Smooth muscle cell (in vitro differentiated cells): ENCODE results near the gene DSCAM. TPM values are rescaled to one million over a fixed set of nuclear protein-coding genes. Genes with fewer than 3 reads are reported as not detected.

ENCODE experiments used
- DNase-seq: peaks from one replicate; lab custom pipeline; 2025; ENCODE audit not compliant: unreplicated experiment; lab: John Stamatoyannopoulos, UW
- H2AFZ ChIP-seq: fragments of 200-600 bp; sonication (generic); 2 replicates; pipeline ENCODE4 v1.6.0; 2016; ENCODE audit warnings: antibody characterized with exemption, low read depth, mild to moderate bottlenecking
- H3F3A ChIP-seq: fragments of 200-600 bp; sonication (generic); 2 replicates; pipeline ENCODE4 v1.6.0; 2017; ENCODE audit warnings: antibody characterized with exemption, low read depth
- H3K27ac ChIP-seq: fragments of 200-600 bp; sonication (generic); 2 replicates; pipeline ENCODE4 v1.5.1; 2016; ENCODE audit warnings: low read depth, mild to moderate bottlenecking
- H3K27me3 ChIP-seq: fragments of 200-600 bp; sonication (generic); 2 replicates; pipeline ENCODE4 v1.6.1; 2016; ENCODE audit warnings: low read depth, mild to moderate bottlenecking
- H3K36me3 ChIP-seq: fragments of 200-600 bp; sonication (generic); 2 replicates; pipeline ENCODE4 v1.5.1; 2016; ENCODE audit warnings: low read depth
- H3K4me1 ChIP-seq: fragments of 200-600 bp; sonication (generic); 2 replicates; pipeline ENCODE4 v1.5.1; 2016; ENCODE audit warnings: low read depth
- H3K4me2 ChIP-seq: fragments of 200-600 bp; sonication (generic); 2 replicates; pipeline ENCODE4 v1.6.0; 2016; ENCODE audit warnings: mild to moderate bottlenecking
- H3K4me3 ChIP-seq: fragments of 200-600 bp; sonication (generic); 2 replicates; pipeline ENCODE4 v1.5.1; 2016; ENCODE audit warnings: mild to moderate bottlenecking
- H3K79me2 ChIP-seq: fragments of 200-600 bp; sonication (generic); 2 replicates; pipeline ENCODE4 v1.6.0; 2016; ENCODE audit warnings: low read depth, mild to moderate bottlenecking
- H3K9ac ChIP-seq: fragments of 200-600 bp; sonication (generic); 2 replicates; pipeline ENCODE4 v1.6.0; 2016; ENCODE audit warnings: low read depth
- H3K9me3 ChIP-seq: fragments of 200-600 bp; sonication (generic); replicated peaks from 2 replicates; pipeline ENCODE4 v1.5.1; 2016; ENCODE audit warnings: low read depth
- H4K20me1 ChIP-seq: fragments of 200-600 bp; sonication (generic); 2 replicates; pipeline ENCODE4 v1.6.0; 2016; ENCODE audit warnings: low read depth
- CTCF ChIP-seq: fragments of 200-600 bp; sonication (generic); IDR thresholded peaks from 2 replicates; pipeline ENCODE4 v1.5.1; 2017; ENCODE audit warnings: borderline replicate concordance, mild to moderate bottlenecking, antibody characterized with exemption; ENCODE audit not compliant: insufficient read depth, poor library complexity, severe bottlenecking
- WGBS: methylation state at CpG from one replicate; pipeline ENCODE4 v1.1.7; 2016; ENCODE audit warnings: low lambda C conversion rate; 5-methylcytosine and 5-hydroxymethylcytosine counted together
- polyA plus RNA-seq: library from polyadenylated mRNA; unstranded; fragments of >200 nt; fragmentation: Nextera tagmentation; extraction: Ambion mirVana; gene quantifications from 2 replicates; pipeline ENCODE4 v1.2.1, GENCODE V29; 2016
- total RNA-seq: library from RNA; depleted of rRNA; stranded (reverse); fragments of >200 nt; gene quantifications from 2 replicates; pipeline ENCODE4 v1.2.3, GENCODE V29; 2014

DSCAM gene
- total and polyA plus RNA-seq, 2 experiments from 2014 or later = not detected

- no peaks in the 10 kb centered on the region for H3K79me2 ChIP-seq
- no peaks in the 10 kb centered on the region for H3K36me3 ChIP-seq
- no peak for TF ChIP-seq CTCF
- no peaks in the 10 kb centered on the region for H3K27me3 ChIP-seq
- H3K4me2 ChIP-seq = no peak overlapping the region
- no peaks in the 10 kb centered on the region for H3F3A ChIP-seq
- peaks cover 6% of the 10 kb centered on the region for H3K9me3 ChIP-seq
- H2AFZ ChIP-seq = no peak overlapping the region
- DNase-seq = no peak
- no peaks in the 10 kb centered on the region for H3K4me1 ChIP-seq
- no peak overlapping the region for H3K4me3 ChIP-seq
- H4K20me1 ChIP-seq = no peaks in the 10 kb centered on the region
- WGBS = 73% methylated on average over 3 of the region's 3 CpGs
- H3K27ac ChIP-seq = no peak overlapping the region
- no peak overlapping the region for H3K9ac ChIP-seq
Observed at GRCh38 chr21:40404396-40404800, 442.6 kb downstream of the DSCAM start.

GRCh38 chr21:40402884-40403582 lies 443.9 kb downstream of the DSCAM start:
- no peaks in the 10 kb centered on the region for H4K20me1 ChIP-seq
- no peak for DNase-seq
- no peaks in the 10 kb centered on the region for H3K36me3 ChIP-seq
- no peak overlapping the region for H3K4me3 ChIP-seq
- no peak overlapping the region for H3K4me2 ChIP-seq
- TF ChIP-seq CTCF = no peak
- no peaks in the 10 kb centered on the region for H3F3A ChIP-seq
- H3K79me2 ChIP-seq = no peaks in the 10 kb centered on the region
- no peaks in the 10 kb centered on the region for H3K4me1 ChIP-seq
- H3K9ac ChIP-seq = no peak overlapping the region
- H3K27ac ChIP-seq = no peak overlapping the region
- no peaks in the 10 kb centered on the region for H3K27me3 ChIP-seq
- WGBS = 90% methylated on average over 2 of the region's 2 CpGs
- H3K9me3 ChIP-seq = peaks cover 6% of the 10 kb centered on the region
- no peak overlapping the region for H2AFZ ChIP-seq

- no peak overlapping the region for H3K4me3 ChIP-seq
- no peaks in the 10 kb centered on the region for H3K9me3 ChIP-seq
- H3K27ac ChIP-seq = no peak overlapping the region
- H3K9ac ChIP-seq = no peak overlapping the region
- H3K79me2 ChIP-seq = no peaks in the 10 kb centered on the region
- DNase-seq = no peak
- 83% methylated on average over 7 of the region's 7 CpGs for WGBS
- H2AFZ ChIP-seq = no peak overlapping the region
- H4K20me1 ChIP-seq = no peaks in the 10 kb centered on the region
- H3K4me1 ChIP-seq = no peaks in the 10 kb centered on the region
- no peak for TF ChIP-seq CTCF
- H3K36me3 ChIP-seq = no peaks in the 10 kb centered on the region
- no peaks in the 10 kb centered on the region for H3F3A ChIP-seq
- H3K27me3 ChIP-seq = no peaks in the 10 kb centered on the region
- H3K4me2 ChIP-seq = no peak overlapping the region
Observed at GRCh38 chr21:40395732-40396131, 451.2 kb downstream of the DSCAM start.

- H3K4me3 ChIP-seq = no peak overlapping the region
- H3K4me1 ChIP-seq = no peaks in the 10 kb centered on the region
- H3K36me3 ChIP-seq = no peaks in the 10 kb centered on the region
- no peak overlapping the region for H3K4me2 ChIP-seq
- H3F3A ChIP-seq = no peaks in the 10 kb centered on the region
- H3K27ac ChIP-seq = no peak overlapping the region
- WGBS = 66% methylated on average over 5 of the region's 5 CpGs
- H2AFZ ChIP-seq = no peak overlapping the region
- no peak for TF ChIP-seq CTCF
- H3K27me3 ChIP-seq = peaks cover 7% of the 10 kb centered on the region
- H3K9ac ChIP-seq = no peak overlapping the region
- no peaks in the 10 kb centered on the region for H4K20me1 ChIP-seq
- H3K79me2 ChIP-seq = no peaks in the 10 kb centered on the region
- H3K9me3 ChIP-seq = no peaks in the 10 kb centered on the region
- no peak for DNase-seq
Observed at GRCh38 chr21:40393066-40393465, 453.9 kb downstream of the DSCAM start.
